ENCODE measurements around the gene MLN.

DNA sequence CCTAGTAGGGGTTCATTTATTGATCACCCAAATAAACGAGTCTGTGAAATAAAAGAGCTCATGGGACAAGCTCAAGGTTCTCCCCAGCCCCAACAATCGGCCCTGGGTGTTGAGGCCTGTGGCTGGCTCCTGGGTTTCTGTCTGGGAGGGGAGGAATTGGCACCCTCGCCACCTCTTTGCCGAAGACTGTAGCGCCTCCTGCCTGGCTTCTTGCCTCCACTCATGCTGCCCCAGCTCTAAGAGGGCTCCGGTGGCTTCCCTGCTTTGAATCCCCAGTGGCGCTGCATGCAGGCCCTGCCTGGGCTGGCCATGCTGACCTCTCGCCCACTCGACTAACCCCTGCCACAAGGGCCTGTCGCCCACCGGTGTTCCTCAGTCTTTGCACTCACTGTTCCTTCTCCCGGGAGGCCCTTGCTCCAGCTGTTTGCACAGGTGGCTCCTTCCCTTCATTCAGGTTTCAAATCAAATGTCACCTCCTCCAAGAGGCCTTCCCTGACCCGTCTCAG lies 5.4 kb downstream of the MLN start:
- TF ChIP-seq, protein P1, sequence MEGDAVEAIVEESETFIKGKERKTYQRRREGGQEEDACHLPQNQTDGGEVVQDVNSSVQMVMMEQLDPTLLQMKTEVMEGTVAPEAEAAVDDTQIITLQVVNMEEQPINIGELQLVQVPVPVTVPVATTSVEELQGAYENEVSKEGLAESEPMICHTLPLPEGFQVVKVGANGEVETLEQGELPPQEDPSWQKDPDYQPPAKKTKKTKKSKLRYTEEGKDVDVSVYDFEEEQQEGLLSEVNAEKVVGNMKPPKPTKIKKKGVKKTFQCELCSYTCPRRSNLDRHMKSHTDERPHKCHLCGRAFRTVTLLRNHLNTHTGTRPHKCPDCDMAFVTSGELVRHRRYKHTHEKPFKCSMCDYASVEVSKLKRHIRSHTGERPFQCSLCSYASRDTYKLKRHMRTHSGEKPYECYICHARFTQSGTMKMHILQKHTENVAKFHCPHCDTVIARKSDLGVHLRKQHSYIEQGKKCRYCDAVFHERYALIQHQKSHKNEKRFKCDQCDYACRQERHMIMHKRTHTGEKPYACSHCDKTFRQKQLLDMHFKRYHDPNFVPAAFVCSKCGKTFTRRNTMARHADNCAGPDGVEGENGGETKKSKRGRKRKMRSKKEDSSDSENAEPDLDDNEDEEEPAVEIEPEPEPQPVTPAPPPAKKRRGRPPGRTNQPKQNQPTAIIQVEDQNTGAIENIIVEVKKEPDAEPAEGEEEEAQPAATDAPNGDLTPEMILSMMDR (IDR thresholded peaks at IDR 0.05; ENCODE audit: low read depth, low read length, poor library complexity, severe bottlenecking), result no peak
- TF ChIP-seq EZH2phosphoT487 (IDR thresholded peaks at IDR 0.05; ENCODE audit: borderline replicate concordance, low read length), result no peak
